ENCODE measurements around the gene SMTN. TPM values are rescaled to one million over a fixed set of nuclear protein-coding genes. Genes with fewer than 3 reads are reported as not detected.
"Not testable (repeated sequence)": the region's sequence is repeated elsewhere in the genome, so short reads cannot be mapped to it uniquely, and the experiment has no call there.

The SMTN gene
- total RNA-seq, 1 donor from 2014 or later: 147 TPM

GRCh38 chr22:31090217-31091085 lies 9.3 kb downstream of the SMTN start:
- no peak for DNase-seq

GRCh38 chr22:31091106-31091975 lies 10.2 kb downstream of the SMTN start:
- DNase-seq: no peak

GRCh38 chr22:31092161-31092560 lies 11.0 kb downstream of the SMTN start:
- no peak for DNase-seq

- DNase-seq: peak; percentile 86
Observed at GRCh38 chr22:31093086-31093850, 12.2 kb downstream of the SMTN start.

GRCh38 chr22:31094021-31094551 lies 13.0 kb downstream of the SMTN start:
- DNase-seq: peak; percentile 93

- no peak for DNase-seq
Observed at GRCh38 chr22:31094741-31095140, 13.6 kb downstream of the SMTN start.

- no peak for DNase-seq
Observed at GRCh38 chr22:31095637-31096249, 14.6 kb downstream of the SMTN start.

GRCh38 chr22:31096657-31097279 lies 15.7 kb downstream of the SMTN start:
- DNase-seq: no peak

- DNase-seq: not testable (repeated sequence)
Observed at GRCh38 chr22:31097539-31097938, 16.4 kb downstream of the SMTN start.

GRCh38 chr22:31097941-31098631 lies 17.0 kb downstream of the SMTN start:
- DNase-seq: no peak

- no peak for DNase-seq
Observed at GRCh38 chr22:31098632-31099110, 17.6 kb downstream of the SMTN start.

- no peak for DNase-seq
Observed at GRCh38 chr22:31099386-31099785, 18.3 kb downstream of the SMTN start.

- DNase-seq: no peak
Observed at GRCh38 chr22:31099841-31100761, 19.0 kb downstream of the SMTN start.

- no peak for DNase-seq
Observed at GRCh38 chr22:31100762-31101525, 19.8 kb downstream of the SMTN start.

GRCh38 chr22:31102441-31103081 lies 21.4 kb downstream of the SMTN start:
- DNase-seq: no peak

GRCh38 chr22:31103111-31103510 lies 22.0 kb downstream of the SMTN start:
- DNase-seq: no peak

- DNase-seq: no peak
Observed at GRCh38 chr22:31103899-31104694, 23.0 kb downstream of the SMTN start.
